HCT116 (cell line): ENCODE measurements around the gene ROMO1.

Source experiments
- CEBPB ChIP-seq: IDR thresholded peaks from 2 replicates; pipeline ENCODE4 v1.6.1; 2012; ENCODE audit warnings: low read depth
- CTCF ChIP-seq, 3 experiments: fragments of 200-600 bp in 1 of 3; sonication (generic) in 1 of 3; IDR thresholded peaks in 2 of 3; conservative IDR thresholded peaks in 1 of 3; 2 replicates each; pipeline ENCODE4 v1.5.1; 2012 to 2017; ENCODE audit warnings: low read depth in 2 of 3, low read length in 2 of 3, antibody characterized with exemption in 1 of 3, borderline replicate concordance in 1 of 3, control low read depth in 1 of 3, mild to moderate bottlenecking in 1 of 3, mixed read lengths in 1 of 3, mixed run types in 1 of 3, moderate library complexity in 1 of 3; ENCODE audit not compliant: insufficient read depth in 1 of 3
- EZH2 ChIP-seq: fragments of 200-600 bp; sonication (generic); IDR thresholded peaks from 2 replicates; pipeline ENCODE4 v1.6.1; 2017; ENCODE audit warnings: antibody characterized with exemption, mixed run types
- EZH2phosphoT487 ChIP-seq: fragments of 200-600 bp; IDR thresholded peaks from 2 replicates; pipeline ENCODE4 v1.6.1; 2018; ENCODE audit warnings: antibody characterized with exemption, borderline replicate concordance
- JUND ChIP-seq: IDR thresholded peaks from 2 replicates; pipeline ENCODE4 v1.6.1; 2012
- POLR2A ChIP-seq: IDR thresholded peaks from 2 replicates; pipeline ENCODE4 v1.7.0; 2011; ENCODE audit warnings: borderline replicate concordance; ENCODE audit not compliant: insufficient read depth, insufficient read length; ENCODE audit errors: extremely low read depth
- RAD21 ChIP-seq: IDR thresholded peaks from 2 replicates; pipeline ENCODE4 v1.6.1; 2012; ENCODE audit warnings: low read depth, mild to moderate bottlenecking
- TCF7L2 ChIP-seq: IDR thresholded peaks from 2 replicates; pipeline ENCODE4 v1.7.0; 2011; ENCODE audit warnings: borderline replicate concordance, inconsistent platforms; ENCODE audit not compliant: insufficient read depth, insufficient read length; ENCODE audit errors: extremely low read depth
- YY1 ChIP-seq: IDR thresholded peaks from 2 replicates; pipeline ENCODE4 v1.6.1; 2011; ENCODE audit warnings: low read length, low read depth, moderate library complexity, mild to moderate bottlenecking; ENCODE audit not compliant: insufficient replicate concordance; ENCODE audit errors: extremely low read depth
- ZNF274 ChIP-seq: fragments of 200-500 bp; sonication (Bioruptor generic); IDR thresholded peaks from 2 replicates; pipeline ENCODE4 v1.6.1; 2014; ENCODE audit warnings: mild to moderate bottlenecking, low read depth, low read length, inconsistent platforms
- TF ChIP-seq, protein P1 (sequence below): IDR thresholded peaks from 2 replicates; pipeline ENCODE4 v1.6.1; 2012
- TF ChIP-seq, protein P2 (sequence below): IDR thresholded peaks from 2 replicates; pipeline ENCODE4 v1.6.1; 2012; ENCODE audit warnings: low read depth

DNA sequence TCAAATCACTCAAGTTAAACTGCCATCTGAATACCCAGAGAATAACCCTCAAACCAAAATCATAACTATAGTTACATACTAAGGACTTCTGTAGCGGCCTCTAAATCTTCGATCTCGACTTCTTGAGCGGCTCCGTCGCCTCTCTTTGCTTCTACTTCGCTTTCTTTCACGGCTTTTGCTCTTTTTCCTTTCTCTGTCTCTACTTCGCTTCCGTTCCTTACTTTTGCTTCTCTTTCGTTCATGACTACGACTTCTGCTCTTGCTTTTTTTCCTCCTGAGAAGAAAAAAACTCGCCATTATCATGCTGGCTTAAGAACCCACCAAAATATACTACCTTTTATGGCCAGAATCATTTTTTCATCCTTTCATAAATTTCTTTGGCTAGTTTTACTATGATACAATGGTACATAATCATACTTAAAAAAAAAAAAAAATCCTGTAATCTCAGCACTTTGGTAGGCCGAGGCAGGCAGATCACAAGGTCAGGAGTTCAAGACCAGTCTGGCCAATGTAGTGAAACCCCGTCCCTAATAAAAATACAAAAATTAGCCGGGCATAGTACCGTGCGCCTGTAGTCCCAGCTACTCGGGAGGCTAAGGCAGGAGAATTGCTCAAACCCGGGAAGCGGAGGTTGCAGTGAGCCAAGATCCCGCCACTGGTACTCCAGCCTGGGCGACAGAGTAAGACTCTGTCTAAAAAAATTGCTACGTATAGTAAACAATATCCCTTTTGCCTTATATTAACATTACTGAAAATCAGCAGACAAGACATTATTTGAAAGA, 32.8 kb downstream of the ROMO1 start:
- TF ChIP-seq EZH2 (no peak), CTCF (IDR thresholded peaks at IDR 0.05 in 2 of 3, conservative IDR thresholded peaks at IDR 0.05 in 1 of 3; ENCODE audit: borderline replicate concordance in 1 of 3, insufficient read depth in 1 of 3, low read depth in 2 of 3, low read length in 2 of 3) (no peak), POLR2A (no peak), ZNF274 (no peak), CEBPB (no peak), TCF7L2 (no peak), EZH2phosphoT487 (no peak), RAD21 (no peak), JUND (no peak), YY1 (no peak)
- TF ChIP-seq, protein P1, sequence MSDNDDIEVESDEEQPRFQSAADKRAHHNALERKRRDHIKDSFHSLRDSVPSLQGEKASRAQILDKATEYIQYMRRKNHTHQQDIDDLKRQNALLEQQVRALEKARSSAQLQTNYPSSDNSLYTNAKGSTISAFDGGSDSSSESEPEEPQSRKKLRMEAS: no peak
- TF ChIP-seq, protein P2, sequence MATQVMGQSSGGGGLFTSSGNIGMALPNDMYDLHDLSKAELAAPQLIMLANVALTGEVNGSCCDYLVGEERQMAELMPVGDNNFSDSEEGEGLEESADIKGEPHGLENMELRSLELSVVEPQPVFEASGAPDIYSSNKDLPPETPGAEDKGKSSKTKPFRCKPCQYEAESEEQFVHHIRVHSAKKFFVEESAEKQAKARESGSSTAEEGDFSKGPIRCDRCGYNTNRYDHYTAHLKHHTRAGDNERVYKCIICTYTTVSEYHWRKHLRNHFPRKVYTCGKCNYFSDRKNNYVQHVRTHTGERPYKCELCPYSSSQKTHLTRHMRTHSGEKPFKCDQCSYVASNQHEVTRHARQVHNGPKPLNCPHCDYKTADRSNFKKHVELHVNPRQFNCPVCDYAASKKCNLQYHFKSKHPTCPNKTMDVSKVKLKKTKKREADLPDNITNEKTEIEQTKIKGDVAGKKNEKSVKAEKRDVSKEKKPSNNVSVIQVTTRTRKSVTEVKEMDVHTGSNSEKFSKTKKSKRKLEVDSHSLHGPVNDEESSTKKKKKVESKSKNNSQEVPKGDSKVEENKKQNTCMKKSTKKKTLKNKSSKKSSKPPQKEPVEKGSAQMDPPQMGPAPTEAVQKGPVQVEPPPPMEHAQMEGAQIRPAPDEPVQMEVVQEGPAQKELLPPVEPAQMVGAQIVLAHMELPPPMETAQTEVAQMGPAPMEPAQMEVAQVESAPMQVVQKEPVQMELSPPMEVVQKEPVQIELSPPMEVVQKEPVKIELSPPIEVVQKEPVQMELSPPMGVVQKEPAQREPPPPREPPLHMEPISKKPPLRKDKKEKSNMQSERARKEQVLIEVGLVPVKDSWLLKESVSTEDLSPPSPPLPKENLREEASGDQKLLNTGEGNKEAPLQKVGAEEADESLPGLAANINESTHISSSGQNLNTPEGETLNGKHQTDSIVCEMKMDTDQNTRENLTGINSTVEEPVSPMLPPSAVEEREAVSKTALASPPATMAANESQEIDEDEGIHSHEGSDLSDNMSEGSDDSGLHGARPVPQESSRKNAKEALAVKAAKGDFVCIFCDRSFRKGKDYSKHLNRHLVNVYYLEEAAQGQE: no peak
